Ovary (tissue), 9 donors: Measurements from ENCODE around the gene THAP11. TPM values are rescaled to one million over a fixed set of nuclear protein-coding genes. Genes with fewer than 3 reads are reported as not detected.

ENCODE experiments used
- DNase-seq, 5 donors: peaks; one replicate each; pipeline ENCODE4 v3.0.0-alpha.2; 2019 to 2020
- H3K27ac ChIP-seq, 2 donors: fragments of 200-600 bp; one replicate each; pipeline versions ENCODE4 v1.5.1 to v1.8.0; 2019 to 2022
- H3K27me3 ChIP-seq: fragments of 200-600 bp; one replicate; pipeline ENCODE4 v1.8.0; 2022
- H3K36me3 ChIP-seq: fragments of 200-600 bp; sonication (generic); one replicate; pipeline ENCODE4 v1.5.1; 2019
- H3K4me1 ChIP-seq: one replicate; pipeline ENCODE4 v1.8.1; 2013; ENCODE audit warnings: mild to moderate bottlenecking, moderate library complexity; ENCODE audit not compliant: insufficient read depth
- H3K4me3 ChIP-seq: fragments of 200-600 bp; sonication (generic); one replicate; pipeline ENCODE4 v1.5.1; 2017
- H3K9me3 ChIP-seq, 2 donors: fragments of 200-600 bp in 1 of 2; sonication (generic) in 1 of 2; one replicate each; pipeline versions ENCODE4 v1.5.1 to v1.8.1; 2013 to 2019; ENCODE audit warnings: mild to moderate bottlenecking in 1 of 2, moderate library complexity in 1 of 2
- CTCF ChIP-seq, 3 donors: fragments of 450-650 bp in 2 of 3; fragments of 200-600 bp in 1 of 3; IDR thresholded peaks; one replicate each; pipeline versions ENCODE4 v1.5.1 to v1.8.0; 2016 to 2022; ENCODE audit warnings: antibody characterized with exemption in 3 of 3, mild to moderate bottlenecking in 1 of 3
- EP300 ChIP-seq: sonication (generic); formaldehyde crosslinking; IDR thresholded peaks from one replicate; pipeline ENCODE4 v1.6.1; 2017; ENCODE audit warnings: antibody characterized with exemption
- POLR2A ChIP-seq: fragments of 450-650 bp; IDR thresholded peaks from one replicate; pipeline ENCODE4 v1.6.1; 2017; ENCODE audit warnings: antibody characterized with exemption, mild to moderate bottlenecking, moderate library complexity
- WGBS, 3 donors: extraction: QIAGEN DNeasy Blood & Tissue Kit in 1 of 3; methylation state at CpG; one replicate each; pipeline versions ENCODE4 v1.1.5 to v1.1.7; 2013 to 2017; 5-methylcytosine and 5-hydroxymethylcytosine counted together
- intact Hi-C, 4 donors: fragments of 100-400 bp; cut with DNase I; formaldehyde crosslinking; loops; one replicate each; pipeline versions ENCODE4 v1.11.0 to v1.15.1; 2022 to 2023
- polyA plus RNA-seq, 2 donors: library from polyadenylated mRNA; stranded (reverse); fragments of 200-250 nt in 1 of 2; fragments of 350-450 nt in 1 of 2; fragmentation: Illumina TruSeq in 1 of 2; extraction: RNeasy Lipid Tissue Mini Kit (QIAGEN cat#74804) in 1 of 2; gene quantifications; one replicate each; pipeline ENCODE4 v1.2.3, GENCODE V29; 2013 to 2014
- total RNA-seq, 7 donors: library from RNA; depleted of rRNA in 2 of 7; stranded (reverse); fragments of >200 nt in 2 of 7; fragmentation: NEBNext Ultra II Directional in 3 of 7; extraction: Animal tissue kit (Norgen Biotek cat#: 25700) in 3 of 7; gene quantifications; one replicate each; pipeline versions ENCODE4 v1.1.0 to v1.2.4, GENCODE V29; 2016 to 2023
- donor health status: DM: no; HTN: no; CAD: no; lungs with moderate emphysema.
- donor health status: DM: no; HTN: no; CAD: no.
- donor health status: Bipolar disorder and iron deficiency.
- donor health status: DM: yes; HTN: yes; CAD: no.
- donor health status: DM: no; HTN: no; CAD: no.
- donor health status: DM: yes; HTN: yes; CAD: no.

The THAP11 gene
- total and polyA plus RNA-seq, 9 donors: 17.3 to 59.7 (median 42.9) TPM

DNA sequence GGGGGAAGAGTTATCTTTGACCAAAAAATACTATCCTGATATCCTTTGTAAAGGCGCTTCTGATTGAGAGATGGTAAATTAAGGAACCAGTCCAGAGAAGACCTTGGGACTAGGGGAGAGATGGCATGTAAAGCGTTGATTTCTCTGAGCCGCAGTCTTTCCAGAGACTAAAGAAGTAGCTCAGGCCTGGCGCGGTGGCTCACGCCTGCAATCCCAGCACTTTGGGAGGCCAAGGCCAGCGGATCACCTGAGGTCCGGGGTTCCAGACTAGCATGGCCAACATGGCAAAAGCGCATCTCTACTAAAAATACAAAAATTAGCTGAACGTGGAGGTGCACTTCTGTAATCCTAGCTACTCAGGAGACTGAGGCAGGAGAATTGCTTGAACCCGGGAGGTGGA lies 6.0 kb downstream of the THAP11 start:
- intact Hi-C loops: no loop called here
- Histone ChIP-seq H3K4me1 (peaks cover 16% of the 10 kb centered on the region), H3K27ac (no peak overlapping the region), H3K36me3 (no peaks in the 10 kb centered on the region), H3K4me3 (peak overlapping the region; percentile 93), H3K9me3 (no peaks in the 10 kb centered on the region), H3K27me3 (no peaks in the 10 kb centered on the region)
- DNase-seq: no peak
- no peak for TF ChIP-seq CTCF (IDR thresholded peaks at IDR 0.05)
- TF ChIP-seq EP300: no peak
- no peak for TF ChIP-seq POLR2A
- WGBS, 3 donors: 61 to 77% (median 66%) methylated on average over 11 of the region's 11 CpGs

DNA sequence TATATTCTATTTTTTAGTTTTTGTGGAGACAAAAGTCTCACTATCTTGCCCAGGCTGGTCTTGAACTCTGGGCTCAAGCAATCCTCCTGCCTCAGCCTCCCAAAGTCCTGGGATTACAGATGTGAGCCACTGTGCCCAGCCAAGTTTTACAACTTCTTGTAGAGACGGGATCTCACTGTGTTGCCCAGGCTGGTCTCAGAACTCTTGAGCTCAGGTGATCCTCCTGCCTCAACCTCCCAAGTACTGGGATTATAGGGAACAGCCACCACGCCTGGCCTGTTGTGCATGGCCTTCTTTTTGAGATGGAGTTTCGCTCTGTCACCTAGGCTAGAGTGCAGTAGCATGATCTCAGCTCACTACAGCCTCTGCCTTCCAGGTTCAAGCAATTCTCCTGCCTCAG lies 11.6 kb downstream of the THAP11 start:
- TF ChIP-seq CTCF (IDR thresholded peaks at IDR 0.05) (no peak), EP300 (no peak), POLR2A (no peak)
- WGBS, 3 donors: 98 to 100% (median 98%) methylated on average over 3 of the region's 3 CpGs
- H3K4me1 ChIP-seq: peaks cover 19% of the 10 kb centered on the region
- H3K4me3 ChIP-seq: no peak overlapping the region
- H3K9me3 ChIP-seq: no peaks in the 10 kb centered on the region
- DNase-seq: no peak
- H3K36me3 ChIP-seq: no peaks in the 10 kb centered on the region
- intact Hi-C loops: no loop called here
- no peak overlapping the region for H3K27ac ChIP-seq
- H3K27me3 ChIP-seq: no peaks in the 10 kb centered on the region

DNA sequence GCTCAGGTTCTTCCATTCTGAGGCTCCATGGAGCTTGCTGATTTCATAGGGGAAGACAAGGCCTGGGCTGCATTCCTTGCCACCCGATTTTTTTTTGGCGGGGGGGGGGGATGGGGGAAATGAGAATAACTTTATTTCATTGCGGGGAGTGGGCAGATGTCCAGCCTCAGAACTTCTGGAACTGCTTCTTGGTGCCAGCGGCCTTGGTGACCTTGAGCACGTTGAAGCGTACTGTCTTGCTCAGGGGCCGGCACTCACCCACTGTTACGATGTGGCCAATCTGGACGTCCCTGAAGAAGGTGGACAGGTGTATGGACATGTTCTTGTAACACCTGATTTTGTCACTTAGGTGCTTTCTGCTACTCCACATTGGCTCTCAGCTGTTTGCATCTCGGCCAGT lies 13.7 kb downstream of the THAP11 start:
- Histone ChIP-seq H3K27ac (no peak overlapping the region), H3K4me3 (no peak overlapping the region), H3K9me3 (no peaks in the 10 kb centered on the region), H3K4me1 (peaks cover 19% of the 10 kb centered on the region), H3K36me3 (no peaks in the 10 kb centered on the region), H3K27me3 (no peaks in the 10 kb centered on the region)
- DNase-seq: peak in 3 of 5 donors; percentile 33 to 53 (median 49)
- no peak for TF ChIP-seq CTCF (IDR thresholded peaks at IDR 0.05)
- TF ChIP-seq POLR2A: no peak
- TF ChIP-seq EP300: no peak
- 29 to 61% (median 45%) methylated on average over 10 of the region's 10 CpGs for WGBS, 3 donors
- intact Hi-C loops: no loop called here

DNA sequence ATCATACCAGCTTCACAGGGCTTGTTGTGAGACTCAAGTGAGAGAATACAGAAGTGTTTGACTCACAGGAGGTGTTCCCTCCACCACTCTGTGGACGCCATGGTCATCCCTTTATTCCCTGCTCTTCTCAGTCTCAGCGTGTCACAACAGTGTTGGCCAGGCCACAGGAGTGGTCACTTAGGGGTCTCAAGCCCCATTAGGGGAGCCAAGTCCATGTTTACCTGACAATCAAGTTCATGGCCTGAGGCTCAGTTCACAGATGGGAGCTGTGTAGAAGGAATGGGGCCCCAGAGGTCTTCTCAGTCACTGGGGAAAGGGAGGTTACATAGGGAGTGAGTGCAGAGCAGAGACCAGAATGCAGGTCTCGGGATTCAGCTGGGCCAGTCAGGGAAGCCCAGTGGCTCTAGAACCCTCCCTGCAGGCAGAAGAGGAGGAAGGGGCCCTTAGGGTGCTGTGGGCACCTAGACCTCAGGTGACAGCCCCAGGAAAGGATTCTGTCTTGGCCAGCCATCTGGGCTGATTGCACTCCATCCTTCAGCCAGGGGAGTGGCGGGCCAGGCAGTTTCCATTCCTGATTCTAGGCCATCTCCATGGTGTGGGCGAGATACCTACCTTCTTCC lies 14.9 kb downstream of the THAP11 start:
- Histone ChIP-seq H3K4me1 (peaks cover 19% of the 10 kb centered on the region), H3K9me3 (no peaks in the 10 kb centered on the region), H3K27ac (no peak overlapping the region), H3K27me3 (no peaks in the 10 kb centered on the region), H3K36me3 (no peaks in the 10 kb centered on the region), H3K4me3 (no peak overlapping the region)
- intact Hi-C loops: no loop called here
- 86 to 92% (median 91%) methylated on average over 5 of the region's 5 CpGs for WGBS, 3 donors
- DNase-seq: no peak
- TF ChIP-seq EP300 (no peak), CTCF (IDR thresholded peaks at IDR 0.05) (no peak), POLR2A (no peak)
